ENCODE measurements around the gene CDH4.

The CDH4 gene

GRCh38 chr20:61845233-61845671 lies 593.2 kb downstream of the CDH4 start:
- H3K27ac Mint-ChIP-seq (ENCODE audit: low read depth): no peak overlapping the region
- H3K4me3 Mint-ChIP-seq: no peak overlapping the region
- H3K36me3 Mint-ChIP-seq (ENCODE audit: insufficient read depth): no peaks in the 10 kb centered on the region
- no peaks in the 10 kb centered on the region for H3K4me1 Mint-ChIP-seq
- no peaks in the 10 kb centered on the region for H3K9me3 Mint-ChIP-seq
- H3K27me3 Mint-ChIP-seq: peaks cover 5% of the 10 kb centered on the region
- ATAC-seq (replicated peaks; ENCODE audit: extremely low read depth, poor library complexity, severe bottlenecking) (no peak), DNase-seq (ENCODE audit: low spot score in 2 of 2) (no peak)

GRCh38 chr20:61846074-61846473 lies 594.0 kb downstream of the CDH4 start:
- H3K36me3 Mint-ChIP-seq (ENCODE audit: insufficient read depth): no peaks in the 10 kb centered on the region
- H3K27me3 Mint-ChIP-seq: peaks cover 11% of the 10 kb centered on the region
- ATAC-seq (replicated peaks; ENCODE audit: extremely low read depth, poor library complexity, severe bottlenecking): no peak
- H3K4me1 Mint-ChIP-seq: no peaks in the 10 kb centered on the region
- H3K27ac Mint-ChIP-seq (ENCODE audit: low read depth): no peak overlapping the region
- H3K9me3 Mint-ChIP-seq: no peaks in the 10 kb centered on the region
- no peak for DNase-seq (ENCODE audit: low spot score in 2 of 2)
- H3K4me3 Mint-ChIP-seq: no peak overlapping the region

- Mint-ChIP-seq H3K27ac (ENCODE audit: low read depth) (no peak overlapping the region), H3K9me3 (no peaks in the 10 kb centered on the region), H3K4me3 (no peak overlapping the region), H3K36me3 (ENCODE audit: insufficient read depth) (no peaks in the 10 kb centered on the region), H3K27me3 (peaks cover 11% of the 10 kb centered on the region), H3K4me1 (no peaks in the 10 kb centered on the region)
- DNase-seq (ENCODE audit: low spot score in 2 of 2) (no peak), ATAC-seq (replicated peaks; ENCODE audit: extremely low read depth, poor library complexity, severe bottlenecking) (no peak)
These were observed 594.8 kb downstream of the CDH4 start for GRCh38 chr20:61846741-61847419.

- Mint-ChIP-seq H3K27me3 (peaks cover 11% of the 10 kb centered on the region), H3K27ac (ENCODE audit: low read depth) (no peak overlapping the region), H3K36me3 (ENCODE audit: insufficient read depth) (no peaks in the 10 kb centered on the region), H3K9me3 (no peaks in the 10 kb centered on the region), H3K4me3 (no peak overlapping the region), H3K4me1 (no peaks in the 10 kb centered on the region)
- no peak for ATAC-seq (replicated peaks; ENCODE audit: extremely low read depth, poor library complexity, severe bottlenecking)
- DNase-seq (ENCODE audit: low spot score in 2 of 2): no peak
These were observed 595.3 kb downstream of the CDH4 start for GRCh38 chr20:61847420-61847748.

GRCh38 chr20:61847986-61848385 lies 595.9 kb downstream of the CDH4 start:
- Mint-ChIP-seq H3K4me1 (no peaks in the 10 kb centered on the region), H3K27ac (ENCODE audit: low read depth) (no peak overlapping the region), H3K4me3 (no peak overlapping the region), H3K27me3 (peaks cover 11% of the 10 kb centered on the region), H3K36me3 (ENCODE audit: insufficient read depth) (no peaks in the 10 kb centered on the region), H3K9me3 (no peaks in the 10 kb centered on the region)
- DNase-seq (ENCODE audit: low spot score in 2 of 2): no peak
- ATAC-seq (replicated peaks; ENCODE audit: extremely low read depth, poor library complexity, severe bottlenecking): no peak

- H3K27ac Mint-ChIP-seq (ENCODE audit: low read depth): no peak overlapping the region
These were observed 596.8 kb downstream of the CDH4 start for GRCh38 chr20:61848851-61849250.

GRCh38 chr20:61849376-61849775 lies 597.3 kb downstream of the CDH4 start:
- DNase-seq (ENCODE audit: low spot score in 2 of 2) (no peak), ATAC-seq (replicated peaks; ENCODE audit: extremely low read depth, poor library complexity, severe bottlenecking) (no peak)
- H3K27me3 Mint-ChIP-seq: peaks cover 11% of the 10 kb centered on the region
- H3K36me3 Mint-ChIP-seq (ENCODE audit: insufficient read depth): no peaks in the 10 kb centered on the region
- no peaks in the 10 kb centered on the region for H3K4me1 Mint-ChIP-seq
- no peaks in the 10 kb centered on the region for H3K9me3 Mint-ChIP-seq
- no peak overlapping the region for H3K27ac Mint-ChIP-seq (ENCODE audit: low read depth)
- no peak overlapping the region for H3K4me3 Mint-ChIP-seq

More at GRCh38 chr20:61848851-61849250, 596.8 kb downstream of the CDH4 start:
- no peak overlapping the region for H3K4me3 Mint-ChIP-seq
- H3K36me3 Mint-ChIP-seq (ENCODE audit: insufficient read depth): no peaks in the 10 kb centered on the region
- H3K9me3 Mint-ChIP-seq: no peaks in the 10 kb centered on the region
- ATAC-seq (replicated peaks; ENCODE audit: extremely low read depth, poor library complexity, severe bottlenecking): no peak
- no peaks in the 10 kb centered on the region for H3K4me1 Mint-ChIP-seq
- no peak for DNase-seq (ENCODE audit: low spot score in 2 of 2)
- H3K27me3 Mint-ChIP-seq: peaks cover 11% of the 10 kb centered on the region

GRCh38 chr20:61849822-61850221 lies 597.8 kb downstream of the CDH4 start:
- Mint-ChIP-seq H3K27me3 (peaks cover 11% of the 10 kb centered on the region), H3K4me3 (no peak overlapping the region), H3K4me1 (no peaks in the 10 kb centered on the region), H3K36me3 (ENCODE audit: insufficient read depth) (no peaks in the 10 kb centered on the region), H3K27ac (ENCODE audit: low read depth) (no peak overlapping the region), H3K9me3 (no peaks in the 10 kb centered on the region)
- ATAC-seq (replicated peaks; ENCODE audit: extremely low read depth, poor library complexity, severe bottlenecking) (no peak), DNase-seq (ENCODE audit: low spot score in 2 of 2) (no peak)

GRCh38 chr20:61850457-61850856 lies 598.4 kb downstream of the CDH4 start:
- Mint-ChIP-seq H3K9me3 (no peaks in the 10 kb centered on the region), H3K27ac (ENCODE audit: low read depth) (no peak overlapping the region), H3K27me3 (peaks cover 11% of the 10 kb centered on the region), H3K4me3 (no peak overlapping the region), H3K36me3 (ENCODE audit: insufficient read depth) (no peaks in the 10 kb centered on the region), H3K4me1 (no peaks in the 10 kb centered on the region)
- DNase-seq (ENCODE audit: low spot score in 2 of 2): no peak
- ATAC-seq (replicated peaks; ENCODE audit: extremely low read depth, poor library complexity, severe bottlenecking): no peak

- Mint-ChIP-seq H3K4me3 (no peak overlapping the region), H3K4me1 (no peaks in the 10 kb centered on the region), H3K27me3 (peaks cover 11% of the 10 kb centered on the region), H3K9me3 (no peaks in the 10 kb centered on the region), H3K36me3 (ENCODE audit: insufficient read depth) (no peaks in the 10 kb centered on the region), H3K27ac (ENCODE audit: low read depth) (no peak overlapping the region)
- DNase-seq (ENCODE audit: low spot score in 2 of 2): no peak
- no peak for ATAC-seq (replicated peaks; ENCODE audit: extremely low read depth, poor library complexity, severe bottlenecking)
These were observed 599.2 kb downstream of the CDH4 start for GRCh38 chr20:61850926-61851900.

GRCh38 chr20:61852268-61853072 lies 600.4 kb downstream of the CDH4 start:
- no peak for DNase-seq (ENCODE audit: low spot score in 2 of 2)
- no peak for ATAC-seq (replicated peaks; ENCODE audit: extremely low read depth, poor library complexity, severe bottlenecking)
- Mint-ChIP-seq H3K27me3 (peaks cover 11% of the 10 kb centered on the region), H3K4me1 (no peaks in the 10 kb centered on the region), H3K9me3 (no peaks in the 10 kb centered on the region), H3K36me3 (ENCODE audit: insufficient read depth) (no peaks in the 10 kb centered on the region), H3K27ac (ENCODE audit: low read depth) (no peak overlapping the region), H3K4me3 (no peak overlapping the region)

Measured in central memory CD8-positive, alpha-beta T cell (primary cell).